ENCODE measurements around the gene ERVMER34-1. TPM values are rescaled to one million over a fixed set of nuclear protein-coding genes. Genes with fewer than 3 reads are reported as not detected.

The ERVMER34-1 gene
- total RNA-seq, 4 donors from 2014 or later = 0.11 to 0.19 (median 0.17) TPM; not detected in 1

GRCh38 chr4:52755426-52755825 lies 4.2 kb upstream of the ERVMER34-1 start:
- Histone ChIP-seq H3K36me3 (no peaks in the 10 kb centered on the region), H3K27ac (replicated peaks in 1 of 4) (no peak overlapping the region), H3K4me1 (peaks cover 9 to 14% (median 14%) of the 10 kb centered on the region in 4 donors), H3K4me3 (no peak overlapping the region), H3K27me3 (peaks cover 0 to 23% (median 11%) of the 10 kb centered on the region in 4 donors), H3K9me3 (no peaks in the 10 kb centered on the region)
- intact Hi-C loops (cut with DNase I) = no loop called here
- DNase-seq (ENCODE audit: extremely low spot score) = no peak
- TF ChIP-seq POLR2A (IDR thresholded peaks at IDR 0.05; ENCODE audit: low read depth) (no peak), CTCF (IDR thresholded peaks at IDR 0.05) (no peak), POLR2AphosphoS5 (IDR thresholded peaks at IDR 0.05) (no peak), EP300 (IDR thresholded peaks at IDR 0.05) (no peak)

GRCh38 chr4:52752936-52753335 lies 1.7 kb upstream of the ERVMER34-1 start:
- Histone ChIP-seq H3K36me3 (no peaks in the 10 kb centered on the region), H3K4me3 (no peak overlapping the region), H3K9me3 (no peaks in the 10 kb centered on the region), H3K27ac (replicated peaks in 1 of 4) (no peak overlapping the region), H3K4me1 (peaks cover 9 to 16% (median 15%) of the 10 kb centered on the region in 4 donors), H3K27me3 (peaks cover 0 to 41% (median 18%) of the 10 kb centered on the region in 4 donors)
- TF ChIP-seq CTCF (IDR thresholded peaks at IDR 0.05) = no peak
- no peak for DNase-seq (ENCODE audit: extremely low spot score)
- 93% methylated on average over 6 of the region's 6 CpGs for WGBS
- intact Hi-C loops (cut with DNase I) = no loop called here

GRCh38 chr4:52751487-52751911 lies 274 bp upstream of the ERVMER34-1 start:
- TF ChIP-seq EP300 (IDR thresholded peaks at IDR 0.05) (no peak), CTCF (IDR thresholded peaks at IDR 0.05) (no peak), POLR2AphosphoS5 (IDR thresholded peaks at IDR 0.05) (no peak), POLR2A (IDR thresholded peaks at IDR 0.05; ENCODE audit: low read depth) (no peak)
- WGBS = 9% methylated on average over 9 of the region's 26 CpGs
- H3K27me3 ChIP-seq = peaks cover 0 to 41% (median 18%) of the 10 kb centered on the region in 4 donors

GRCh38 chr4:52750213-52750612 lies 1.0 kb downstream of the ERVMER34-1 start:
- Histone ChIP-seq H3K4me1 (peaks cover 9 to 16% (median 15%) of the 10 kb centered on the region in 4 donors), H3K27ac (replicated peaks in 1 of 4) (no peak overlapping the region), H3K4me3 (peak overlapping the region in 1 of 4 donors; percentile 62), H3K9me3 (no peaks in the 10 kb centered on the region), H3K27me3 (peaks cover 0 to 41% (median 18%) of the 10 kb centered on the region in 4 donors), H3K36me3 (no peaks in the 10 kb centered on the region)
- WGBS = 96% methylated on average over 11 of the region's 11 CpGs
- no peak for TF ChIP-seq POLR2AphosphoS5 (IDR thresholded peaks at IDR 0.05)
- no peak for TF ChIP-seq POLR2A (IDR thresholded peaks at IDR 0.05; ENCODE audit: low read depth)
- TF ChIP-seq CTCF (IDR thresholded peaks at IDR 0.05) = no peak
- no peak for TF ChIP-seq EP300 (IDR thresholded peaks at IDR 0.05)
- intact Hi-C loops (cut with DNase I) = no loop called here
- no peak for DNase-seq (ENCODE audit: extremely low spot score)

More at GRCh38 chr4:52751487-52751911, 274 bp upstream of the ERVMER34-1 start:
- intact Hi-C loops (cut with DNase I) = no loop called here
- Histone ChIP-seq H3K4me1 (peaks cover 9 to 16% (median 15%) of the 10 kb centered on the region in 4 donors), H3K36me3 (no peaks in the 10 kb centered on the region), H3K9me3 (no peaks in the 10 kb centered on the region), H3K27ac (replicated peaks in 1 of 4) (no peak overlapping the region), H3K4me3 (peak overlapping the region; percentile 56 to 62 (median 60))
- DNase-seq (ENCODE audit: extremely low spot score) = no peak

- 97% methylated on average over 6 of the region's 6 CpGs for WGBS
- no peaks in the 10 kb centered on the region for H3K9me3 ChIP-seq
Measured at GRCh38 chr4:52748432-52748831, 2.8 kb downstream of the ERVMER34-1 start.

More at GRCh38 chr4:52748432-52748831, 2.8 kb downstream of the ERVMER34-1 start:
- peaks cover 0 to 41% (median 18%) of the 10 kb centered on the region in 4 donors for H3K27me3 ChIP-seq
- H3K4me1 ChIP-seq = peaks cover 6 to 16% (median 15%) of the 10 kb centered on the region in 4 donors
- no peak overlapping the region for H3K27ac ChIP-seq (replicated peaks in 1 of 4)
- no peak for TF ChIP-seq EP300 (IDR thresholded peaks at IDR 0.05)
- no peak for TF ChIP-seq CTCF (IDR thresholded peaks at IDR 0.05)
- no peak for TF ChIP-seq POLR2A (IDR thresholded peaks at IDR 0.05; ENCODE audit: low read depth)
- TF ChIP-seq POLR2AphosphoS5 (IDR thresholded peaks at IDR 0.05) = no peak
- DNase-seq (ENCODE audit: extremely low spot score) = no peak
- intact Hi-C loops (cut with DNase I) = no loop called here
- H3K36me3 ChIP-seq = no peaks in the 10 kb centered on the region
- no peak overlapping the region for H3K4me3 ChIP-seq
